ENCODE data around the gene CEP89.

The CEP89 gene

GRCh38 chr19:32930567-32930966 is 41.2 kb downstream of the CEP89 start:
- Histone ChIP-seq H3K36me3 (ENCODE audit: insufficient read depth, low read length) (peaks cover 56% of the 10 kb centered on the region), H3K4me3 (ENCODE audit: low read length) (no peak overlapping the region), H3K9me3 (ENCODE audit: low read length) (peaks cover 8% of the 10 kb centered on the region), H3K27me3 (ENCODE audit: insufficient read depth, low read length) (no peaks in the 10 kb centered on the region), H3K4me1 (ENCODE audit: insufficient read depth, low read length) (no peaks in the 10 kb centered on the region), H2AFZ (ENCODE audit: low read depth, low read length) (no peak overlapping the region)

- H3K27me3 ChIP-seq (ENCODE audit: insufficient read depth, low read length), result no peaks in the 10 kb centered on the region
- H3K4me1 ChIP-seq (ENCODE audit: insufficient read depth, low read length), result no peaks in the 10 kb centered on the region
- H3K9me3 ChIP-seq (ENCODE audit: low read length), result peaks cover 8% of the 10 kb centered on the region
- H3K4me3 ChIP-seq (ENCODE audit: low read length), result no peak overlapping the region
- no peak overlapping the region for H2AFZ ChIP-seq (ENCODE audit: low read depth, low read length)
- H3K36me3 ChIP-seq (ENCODE audit: insufficient read depth, low read length), result peaks cover 56% of the 10 kb centered on the region
Measured at GRCh38 chr19:32928806-32929205, 43.0 kb downstream of the CEP89 start.

- no peaks in the 10 kb centered on the region for H3K4me1 ChIP-seq (ENCODE audit: insufficient read depth, low read length)
- peaks cover 8% of the 10 kb centered on the region for H3K9me3 ChIP-seq (ENCODE audit: low read length)
- no peaks in the 10 kb centered on the region for H3K27me3 ChIP-seq (ENCODE audit: insufficient read depth, low read length)
- peaks cover 58% of the 10 kb centered on the region for H3K36me3 ChIP-seq (ENCODE audit: insufficient read depth, low read length)
- H2AFZ ChIP-seq (ENCODE audit: low read depth, low read length), result no peak overlapping the region
- H3K4me3 ChIP-seq (ENCODE audit: low read length), result no peak overlapping the region
Measured at GRCh38 chr19:32924200-32924599, 47.6 kb downstream of the CEP89 start.

GRCh38 chr19:32921624-32922023 is 50.1 kb downstream of the CEP89 start:
- Histone ChIP-seq H3K4me3 (ENCODE audit: low read length) (no peak overlapping the region), H2AFZ (ENCODE audit: low read depth, low read length) (no peak overlapping the region), H3K4me1 (ENCODE audit: insufficient read depth, low read length) (no peaks in the 10 kb centered on the region), H3K9me3 (ENCODE audit: low read length) (no peaks in the 10 kb centered on the region), H3K27me3 (ENCODE audit: insufficient read depth, low read length) (no peaks in the 10 kb centered on the region), H3K36me3 (ENCODE audit: insufficient read depth, low read length) (peaks cover 59% of the 10 kb centered on the region)

- Histone ChIP-seq H3K36me3 (ENCODE audit: insufficient read depth, low read length) (peaks cover 58% of the 10 kb centered on the region), H3K4me3 (ENCODE audit: low read length) (no peak overlapping the region), H3K9me3 (ENCODE audit: low read length) (no peaks in the 10 kb centered on the region), H2AFZ (ENCODE audit: low read depth, low read length) (no peak overlapping the region), H3K27me3 (ENCODE audit: insufficient read depth, low read length) (no peaks in the 10 kb centered on the region), H3K4me1 (ENCODE audit: insufficient read depth, low read length) (no peaks in the 10 kb centered on the region)
Measured at GRCh38 chr19:32919365-32919764, 52.4 kb downstream of the CEP89 start.

GRCh38 chr19:32917616-32917996 is 54.2 kb downstream of the CEP89 start:
- no peaks in the 10 kb centered on the region for H3K27me3 ChIP-seq (ENCODE audit: insufficient read depth, low read length)
- H3K9me3 ChIP-seq (ENCODE audit: low read length), result no peaks in the 10 kb centered on the region
- H3K4me3 ChIP-seq (ENCODE audit: low read length), result no peak overlapping the region
- peaks cover 53% of the 10 kb centered on the region for H3K36me3 ChIP-seq (ENCODE audit: insufficient read depth, low read length)
- no peak overlapping the region for H2AFZ ChIP-seq (ENCODE audit: low read depth, low read length)
- H3K4me1 ChIP-seq (ENCODE audit: insufficient read depth, low read length), result no peaks in the 10 kb centered on the region

- peaks cover 52% of the 10 kb centered on the region for H3K36me3 ChIP-seq (ENCODE audit: insufficient read depth, low read length)
- no peak overlapping the region for H3K4me3 ChIP-seq (ENCODE audit: low read length)
- H2AFZ ChIP-seq (ENCODE audit: low read depth, low read length), result no peak overlapping the region
- H3K27me3 ChIP-seq (ENCODE audit: insufficient read depth, low read length), result no peaks in the 10 kb centered on the region
- H3K9me3 ChIP-seq (ENCODE audit: low read length), result no peaks in the 10 kb centered on the region
- H3K4me1 ChIP-seq (ENCODE audit: insufficient read depth, low read length), result no peaks in the 10 kb centered on the region
Measured at GRCh38 chr19:32916969-32917615, 54.7 kb downstream of the CEP89 start.

- no peak overlapping the region for H2AFZ ChIP-seq (ENCODE audit: low read depth, low read length)
- H3K36me3 ChIP-seq (ENCODE audit: insufficient read depth, low read length), result peaks cover 55% of the 10 kb centered on the region
- H3K9me3 ChIP-seq (ENCODE audit: low read length), result no peaks in the 10 kb centered on the region
- no peaks in the 10 kb centered on the region for H3K4me1 ChIP-seq (ENCODE audit: insufficient read depth, low read length)
- no peak overlapping the region for H3K4me3 ChIP-seq (ENCODE audit: low read length)
- no peaks in the 10 kb centered on the region for H3K27me3 ChIP-seq (ENCODE audit: insufficient read depth, low read length)
Measured at GRCh38 chr19:32914879-32915660, 56.7 kb downstream of the CEP89 start.

- Histone ChIP-seq H3K4me1 (ENCODE audit: insufficient read depth, low read length) (no peaks in the 10 kb centered on the region), H3K4me3 (ENCODE audit: low read length) (no peak overlapping the region), H2AFZ (ENCODE audit: low read depth, low read length) (no peak overlapping the region), H3K36me3 (ENCODE audit: insufficient read depth, low read length) (peaks cover 48% of the 10 kb centered on the region), H3K27me3 (ENCODE audit: insufficient read depth, low read length) (no peaks in the 10 kb centered on the region), H3K9me3 (ENCODE audit: low read length) (peaks cover 3% of the 10 kb centered on the region)
Measured at GRCh38 chr19:32911467-32911866, 60.3 kb downstream of the CEP89 start.

GRCh38 chr19:32910874-32911273 is 60.9 kb downstream of the CEP89 start:
- Histone ChIP-seq H3K36me3 (ENCODE audit: insufficient read depth, low read length) (peaks cover 46% of the 10 kb centered on the region), H2AFZ (ENCODE audit: low read depth, low read length) (no peak overlapping the region), H3K27me3 (ENCODE audit: insufficient read depth, low read length) (no peaks in the 10 kb centered on the region), H3K4me3 (ENCODE audit: low read length) (no peak overlapping the region), H3K4me1 (ENCODE audit: insufficient read depth, low read length) (no peaks in the 10 kb centered on the region), H3K9me3 (ENCODE audit: low read length) (peaks cover 3% of the 10 kb centered on the region)

- Histone ChIP-seq H3K4me3 (ENCODE audit: low read length) (no peak overlapping the region), H3K4me1 (ENCODE audit: insufficient read depth, low read length) (no peaks in the 10 kb centered on the region), H3K27me3 (ENCODE audit: insufficient read depth, low read length) (no peaks in the 10 kb centered on the region), H2AFZ (ENCODE audit: low read depth, low read length) (no peak overlapping the region), H3K36me3 (ENCODE audit: insufficient read depth, low read length) (peaks cover 42% of the 10 kb centered on the region), H3K9me3 (ENCODE audit: low read length) (peaks cover 6% of the 10 kb centered on the region)
Measured at GRCh38 chr19:32910094-32910493, 61.7 kb downstream of the CEP89 start.

GRCh38 chr19:32909257-32909656 is 62.5 kb downstream of the CEP89 start:
- no peak overlapping the region for H3K4me3 ChIP-seq (ENCODE audit: low read length)
- H2AFZ ChIP-seq (ENCODE audit: low read depth, low read length), result no peak overlapping the region
- H3K36me3 ChIP-seq (ENCODE audit: insufficient read depth, low read length), result peaks cover 38% of the 10 kb centered on the region
- peaks cover 6% of the 10 kb centered on the region for H3K9me3 ChIP-seq (ENCODE audit: low read length)
- no peaks in the 10 kb centered on the region for H3K4me1 ChIP-seq (ENCODE audit: insufficient read depth, low read length)
- H3K27me3 ChIP-seq (ENCODE audit: insufficient read depth, low read length), result no peaks in the 10 kb centered on the region

GRCh38 chr19:32908641-32909190 is 63.0 kb downstream of the CEP89 start:
- H3K4me3 ChIP-seq (ENCODE audit: low read length), result no peak overlapping the region
- H3K9me3 ChIP-seq (ENCODE audit: low read length), result peaks cover 6% of the 10 kb centered on the region
- H3K27me3 ChIP-seq (ENCODE audit: insufficient read depth, low read length), result no peaks in the 10 kb centered on the region
- no peaks in the 10 kb centered on the region for H3K4me1 ChIP-seq (ENCODE audit: insufficient read depth, low read length)
- H3K36me3 ChIP-seq (ENCODE audit: insufficient read depth, low read length), result peaks cover 32% of the 10 kb centered on the region
- no peak overlapping the region for H2AFZ ChIP-seq (ENCODE audit: low read depth, low read length)
